ENCODE measurements around the gene NFASC. TPM values are rescaled to one million over a fixed set of nuclear protein-coding genes. Genes with fewer than 3 reads are reported as not detected.

Gene NFASC
- total RNA-seq, 2 experiments from 2014 or later = not detected

DNA sequence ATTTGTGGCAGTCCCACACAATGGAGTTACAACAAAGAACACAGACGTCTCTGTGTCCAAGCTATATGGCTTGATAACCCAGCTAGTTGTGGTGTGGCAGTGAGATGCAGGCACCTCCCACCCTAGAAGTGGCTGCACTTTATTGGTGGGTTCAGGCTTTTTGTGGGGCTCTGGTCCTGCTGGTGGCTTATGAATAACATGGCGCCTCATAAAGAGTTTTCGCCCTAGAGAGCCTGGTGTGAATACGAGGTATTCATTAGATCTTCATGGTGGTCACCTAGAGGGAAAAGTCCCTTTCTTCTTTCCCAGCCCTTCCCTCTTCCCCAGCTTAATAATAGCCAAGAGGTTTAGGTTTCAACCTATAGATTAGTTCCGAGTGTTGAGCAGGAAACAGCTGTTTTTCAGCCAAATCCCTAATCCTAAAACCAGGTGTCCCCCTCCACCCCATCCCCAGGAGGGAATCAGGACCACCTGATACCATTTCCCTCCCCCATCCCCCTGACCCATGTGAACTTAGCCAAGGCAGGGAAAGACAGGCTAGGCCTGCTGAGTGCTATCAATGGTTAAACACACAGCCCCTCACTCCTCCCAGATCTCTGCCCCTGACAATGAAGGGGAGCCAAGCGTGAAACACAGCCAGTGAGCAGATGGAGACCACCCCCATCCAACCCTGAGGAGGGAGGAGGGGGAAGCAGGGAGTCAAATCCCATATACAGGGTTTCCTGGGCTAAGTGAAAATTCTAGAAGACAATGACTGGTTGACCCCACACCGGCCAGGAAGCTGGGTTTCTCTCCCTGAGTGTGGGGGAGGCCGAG, 58.2 kb downstream of the NFASC start:
- no peak overlapping the region for H3K27ac ChIP-seq (ENCODE audit: low read depth, low read length, poor library complexity, severe bottlenecking)
- no peaks in the 10 kb centered on the region for H3K9me3 ChIP-seq (ENCODE audit: low read length)
- H3K36me3 ChIP-seq (ENCODE audit: insufficient read depth, low read length) = no peaks in the 10 kb centered on the region
- BruUV-seq (replicated peaks) = no TSS peak
- DNase-seq (ENCODE audit: low spot score) = no peak
- H3K4me3 ChIP-seq (ENCODE audit: low read depth, low read length, poor library complexity, severe bottlenecking) = no peak overlapping the region
- CTCF ChIA-PET (ENCODE audit: unreplicated experiment) = no interaction called here
- H3K79me2 ChIP-seq (ENCODE audit: insufficient read depth, low read depth, low read length) = no peaks in the 10 kb centered on the region
- H3K4me2 ChIP-seq (ENCODE audit: low read length) = no peak overlapping the region
- POLR2A ChIA-PET = interaction anchor here (0.6 kb wide), 1 partner anchor 256 kb away, joined by 3 read pairs; no protein-coding TSS in a partner anchor
- no peaks in the 10 kb centered on the region for H4K20me1 ChIP-seq (ENCODE audit: insufficient read depth, low read length)
- no peak overlapping the region for H2AFZ ChIP-seq (ENCODE audit: low read length)
- H3K4me1 ChIP-seq (ENCODE audit: insufficient read depth, low read length, poor library complexity, severe bottlenecking) = no peaks in the 10 kb centered on the region
- intact Hi-C loops (cut with micrococcal nuclease; ENCODE audit: unreplicated experiment) = no loop called here
- TF ChIP-seq EZH2phosphoT487 (IDR thresholded peaks at IDR 0.05; ENCODE audit: borderline replicate concordance, low read depth, low read length) (no peak), CTCF (conservative IDR thresholded peaks at IDR 0.05; ENCODE audit: low read length) (no peak)
- H3K9me2 ChIP-seq (ENCODE audit: insufficient read depth, low read length) = no peaks in the 10 kb centered on the region

DNA sequence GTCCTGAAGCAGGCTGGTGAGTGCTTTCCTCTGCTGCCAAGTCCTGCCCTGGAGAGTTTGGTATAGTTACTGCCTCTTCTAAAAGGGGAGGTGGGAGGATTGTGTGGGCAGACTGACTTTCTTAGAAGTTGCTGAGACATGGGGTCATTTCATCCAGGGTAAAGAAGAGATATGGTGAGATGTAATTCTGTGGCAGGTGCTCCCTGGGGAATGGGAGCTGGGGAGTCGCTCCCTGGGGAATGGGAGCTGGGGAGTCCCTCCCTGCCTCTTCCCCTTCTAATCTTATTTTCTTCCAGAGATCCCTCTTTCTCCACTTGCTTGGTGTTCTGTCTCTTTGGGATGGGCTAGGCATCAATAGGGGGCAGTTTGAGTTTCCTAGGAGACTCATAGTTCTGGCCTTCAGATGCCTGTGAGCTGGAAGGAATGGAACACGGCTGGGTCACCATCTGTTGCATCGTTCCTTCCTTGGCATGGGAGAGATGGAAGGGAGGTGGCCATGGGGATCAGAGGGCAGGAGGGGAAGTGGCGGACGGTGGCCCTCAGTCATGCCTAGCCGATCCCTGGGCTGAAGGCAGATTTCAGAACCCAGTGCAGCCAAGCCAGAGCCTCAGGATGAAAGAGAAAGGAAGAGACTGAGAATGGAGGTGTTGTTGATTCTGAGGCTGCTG, 59.0 kb downstream of the NFASC start:
- BruUV-seq (replicated peaks) = no TSS peak
- Histone ChIP-seq H3K27ac (ENCODE audit: low read depth, low read length, poor library complexity, severe bottlenecking) (no peak overlapping the region), H4K20me1 (ENCODE audit: insufficient read depth, low read length) (no peaks in the 10 kb centered on the region), H3K4me1 (ENCODE audit: insufficient read depth, low read length, poor library complexity, severe bottlenecking) (no peaks in the 10 kb centered on the region), H3K9me2 (ENCODE audit: insufficient read depth, low read length) (no peaks in the 10 kb centered on the region), H3K4me2 (ENCODE audit: low read length) (no peak overlapping the region), H2AFZ (ENCODE audit: low read length) (no peak overlapping the region), H3K79me2 (ENCODE audit: insufficient read depth, low read depth, low read length) (no peaks in the 10 kb centered on the region), H3K36me3 (ENCODE audit: insufficient read depth, low read length) (no peaks in the 10 kb centered on the region), H3K9me3 (ENCODE audit: low read length) (no peaks in the 10 kb centered on the region), H3K4me3 (ENCODE audit: low read depth, low read length, poor library complexity, severe bottlenecking) (no peak overlapping the region)
- intact Hi-C loops (cut with micrococcal nuclease; ENCODE audit: unreplicated experiment) = no loop called here
- ChIA-PET POLR2A (interaction anchor here (0.6 kb wide), 1 partner anchor 256 kb away, joined by 3 read pairs; no protein-coding TSS in a partner anchor), CTCF (ENCODE audit: unreplicated experiment) (interaction anchor here (1.4 kb wide), 1 partner anchor 10 kb away, joined by 3 read pairs; no protein-coding TSS in a partner anchor)
- no peak for DNase-seq (ENCODE audit: low spot score)
- no peak for TF ChIP-seq EZH2phosphoT487 (IDR thresholded peaks at IDR 0.05; ENCODE audit: borderline replicate concordance, low read depth, low read length)
- TF ChIP-seq CTCF (conservative IDR thresholded peaks at IDR 0.05; ENCODE audit: low read length) = no peak

DNA sequence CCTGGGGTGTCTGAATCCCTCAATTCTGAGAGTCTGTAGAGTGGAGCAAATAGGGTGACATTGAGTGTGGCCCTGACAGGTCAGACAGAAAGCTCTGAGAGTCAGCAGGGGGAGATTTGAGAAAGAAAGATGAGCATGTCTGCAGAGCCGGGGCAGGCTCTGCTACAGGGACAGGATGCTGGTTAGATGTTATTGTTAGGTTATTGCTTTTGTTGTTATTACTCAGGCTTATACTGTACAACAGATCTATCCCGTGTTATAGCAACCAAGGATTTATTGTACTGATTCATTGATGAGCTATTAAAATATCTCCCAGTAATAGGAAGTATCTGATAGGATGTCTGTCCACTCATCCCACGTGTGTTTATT, 59.5 kb downstream of the NFASC start:
- no TSS peak for BruUV-seq (replicated peaks)
- no peaks in the 10 kb centered on the region for H3K9me3 ChIP-seq (ENCODE audit: low read length)
- no peaks in the 10 kb centered on the region for H3K36me3 ChIP-seq (ENCODE audit: insufficient read depth, low read length)
- H2AFZ ChIP-seq (ENCODE audit: low read length) = no peak overlapping the region
- H4K20me1 ChIP-seq (ENCODE audit: insufficient read depth, low read length) = no peaks in the 10 kb centered on the region
- no peak overlapping the region for H3K27ac ChIP-seq (ENCODE audit: low read depth, low read length, poor library complexity, severe bottlenecking)
- ChIA-PET CTCF (ENCODE audit: unreplicated experiment) (interaction anchor here (1.4 kb wide), 1 partner anchor 10 kb away, joined by 3 read pairs; no protein-coding TSS in a partner anchor), POLR2A (no interaction called here)
- TF ChIP-seq EZH2phosphoT487 (IDR thresholded peaks at IDR 0.05; ENCODE audit: borderline replicate concordance, low read depth, low read length) (no peak), CTCF (conservative IDR thresholded peaks at IDR 0.05; ENCODE audit: low read length) (no peak)
- H3K4me2 ChIP-seq (ENCODE audit: low read length) = no peak overlapping the region
- H3K79me2 ChIP-seq (ENCODE audit: insufficient read depth, low read depth, low read length) = no peaks in the 10 kb centered on the region
- DNase-seq (ENCODE audit: low spot score) = no peak
- H3K9me2 ChIP-seq (ENCODE audit: insufficient read depth, low read length) = no peaks in the 10 kb centered on the region
- no peaks in the 10 kb centered on the region for H3K4me1 ChIP-seq (ENCODE audit: insufficient read depth, low read length, poor library complexity, severe bottlenecking)
- H3K4me3 ChIP-seq (ENCODE audit: low read depth, low read length, poor library complexity, severe bottlenecking) = no peak overlapping the region
- intact Hi-C loops (cut with micrococcal nuclease; ENCODE audit: unreplicated experiment) = no loop called here
